ENCODE data around the gene COBL. TPM values are rescaled to one million over a fixed set of nuclear protein-coding genes. Genes with fewer than 3 reads are reported as not detected.

The COBL gene
- total RNA-seq, 1 experiment from 2014 or later: 0.04 TPM

- Histone ChIP-seq H3K36me3 (no peaks in the 10 kb centered on the region), H3K4me1 (no peaks in the 10 kb centered on the region), H3K9me3 (replicated peaks) (no peaks in the 10 kb centered on the region), H3K27me3 (peaks cover 8% of the 10 kb centered on the region; the same call in 1 of the 2 replicates), H3K4me3 (no peak overlapping the region), H3K27ac (no peak overlapping the region)
- DNase-seq: no peak
Measured at GRCh38 chr7:51023547-51023946, 293.1 kb downstream of the COBL start.

- DNase-seq: no peak
- Histone ChIP-seq H3K9me3 (replicated peaks) (no peaks in the 10 kb centered on the region), H3K36me3 (no peaks in the 10 kb centered on the region), H3K4me3 (no peak overlapping the region), H3K4me1 (no peaks in the 10 kb centered on the region), H3K27me3 (peaks cover 8% of the 10 kb centered on the region; the same call in 1 of the 2 replicates), H3K27ac (no peak overlapping the region)
Measured at GRCh38 chr7:51022821-51023220, 293.8 kb downstream of the COBL start.

- Histone ChIP-seq H3K4me3 (no peak overlapping the region), H3K36me3 (no peaks in the 10 kb centered on the region), H3K27ac (no peak overlapping the region), H3K27me3 (peaks cover 13% of the 10 kb centered on the region), H3K9me3 (replicated peaks) (no peaks in the 10 kb centered on the region), H3K4me1 (no peaks in the 10 kb centered on the region)
- DNase-seq: no peak
Measured at GRCh38 chr7:51021906-51022570, 294.6 kb downstream of the COBL start.

GRCh38 chr7:51020944-51021343, 295.7 kb downstream of the COBL start:
- Histone ChIP-seq H3K9me3 (replicated peaks) (no peaks in the 10 kb centered on the region), H3K27ac (no peak overlapping the region), H3K4me3 (no peak overlapping the region), H3K36me3 (no peaks in the 10 kb centered on the region), H3K27me3 (peaks cover 14% of the 10 kb centered on the region), H3K4me1 (no peaks in the 10 kb centered on the region)
- no peak for DNase-seq

GRCh38 chr7:51019891-51020870, 296.4 kb downstream of the COBL start:
- Histone ChIP-seq H3K27me3 (peaks cover 17% of the 10 kb centered on the region), H3K36me3 (no peaks in the 10 kb centered on the region), H3K9me3 (replicated peaks) (no peaks in the 10 kb centered on the region), H3K4me3 (no peak overlapping the region), H3K27ac (no peak overlapping the region), H3K4me1 (no peaks in the 10 kb centered on the region)
- DNase-seq: no peak

- H3K36me3 ChIP-seq: no peaks in the 10 kb centered on the region
- H3K9me3 ChIP-seq (replicated peaks): no peaks in the 10 kb centered on the region
- peaks cover 18% of the 10 kb centered on the region for H3K27me3 ChIP-seq
- no peaks in the 10 kb centered on the region for H3K4me1 ChIP-seq
- H3K27ac ChIP-seq: no peak overlapping the region
- H3K4me3 ChIP-seq: no peak overlapping the region
- no peak for DNase-seq
Measured at GRCh38 chr7:51019191-51019844, 297.3 kb downstream of the COBL start.

- no peaks in the 10 kb centered on the region for H3K4me1 ChIP-seq
- no peaks in the 10 kb centered on the region for H3K9me3 ChIP-seq (replicated peaks)
- H3K27me3 ChIP-seq: peaks cover 24% of the 10 kb centered on the region
- DNase-seq: no peak
- H3K4me3 ChIP-seq: no peak overlapping the region
- H3K27ac ChIP-seq: no peak overlapping the region
- H3K36me3 ChIP-seq: no peaks in the 10 kb centered on the region
Measured at GRCh38 chr7:51017576-51018535, 298.8 kb downstream of the COBL start.

GRCh38 chr7:51016546-51016945, 300.1 kb downstream of the COBL start:
- no peak for DNase-seq
- no peaks in the 10 kb centered on the region for H3K4me1 ChIP-seq
- no peak overlapping the region for H3K27ac ChIP-seq
- no peak overlapping the region for H3K4me3 ChIP-seq
- H3K27me3 ChIP-seq: peaks cover 21% of the 10 kb centered on the region
- H3K36me3 ChIP-seq: no peaks in the 10 kb centered on the region
- H3K9me3 ChIP-seq (replicated peaks): no peaks in the 10 kb centered on the region

- DNase-seq: no peak
- Histone ChIP-seq H3K9me3 (replicated peaks) (no peaks in the 10 kb centered on the region), H3K4me3 (no peak overlapping the region), H3K27ac (no peak overlapping the region), H3K27me3 (peaks cover 21% of the 10 kb centered on the region), H3K36me3 (no peaks in the 10 kb centered on the region), H3K4me1 (no peaks in the 10 kb centered on the region)
Measured at GRCh38 chr7:51015581-51015980, 301.0 kb downstream of the COBL start.

GRCh38 chr7:51014811-51015210, 301.8 kb downstream of the COBL start:
- Histone ChIP-seq H3K27me3 (peaks cover 21% of the 10 kb centered on the region), H3K4me1 (no peaks in the 10 kb centered on the region), H3K27ac (no peak overlapping the region), H3K4me3 (no peak overlapping the region), H3K36me3 (no peaks in the 10 kb centered on the region), H3K9me3 (replicated peaks) (no peaks in the 10 kb centered on the region)
- no peak for DNase-seq

GRCh38 chr7:51013861-51014511, 302.6 kb downstream of the COBL start:
- no peaks in the 10 kb centered on the region for H3K9me3 ChIP-seq (replicated peaks)
- no peak overlapping the region for H3K4me3 ChIP-seq
- peaks cover 23% of the 10 kb centered on the region for H3K27me3 ChIP-seq
- H3K36me3 ChIP-seq: no peaks in the 10 kb centered on the region
- no peak for DNase-seq
- H3K4me1 ChIP-seq: no peaks in the 10 kb centered on the region
- H3K27ac ChIP-seq: no peak overlapping the region

- H3K4me3 ChIP-seq: no peak overlapping the region
- DNase-seq: no peak
- no peaks in the 10 kb centered on the region for H3K9me3 ChIP-seq (replicated peaks)
- no peaks in the 10 kb centered on the region for H3K36me3 ChIP-seq
- no peak overlapping the region for H3K27ac ChIP-seq
- no peaks in the 10 kb centered on the region for H3K4me1 ChIP-seq
- peaks cover 30% of the 10 kb centered on the region for H3K27me3 ChIP-seq
Measured at GRCh38 chr7:51013218-51013786, 303.3 kb downstream of the COBL start.

GRCh38 chr7:51012569-51013217, 303.9 kb downstream of the COBL start:
- no peak for DNase-seq
- no peaks in the 10 kb centered on the region for H3K9me3 ChIP-seq (replicated peaks)
- H3K27me3 ChIP-seq: peaks cover 30% of the 10 kb centered on the region
- no peaks in the 10 kb centered on the region for H3K4me1 ChIP-seq
- no peak overlapping the region for H3K4me3 ChIP-seq
- H3K27ac ChIP-seq: no peak overlapping the region
- H3K36me3 ChIP-seq: no peaks in the 10 kb centered on the region

Data from SJCRH30 (cell line).